Urothelium cell line (cell line): ENCODE data around the gene ASAP3.
"Not testable (repeated sequence)": the region's sequence is repeated elsewhere in the genome, so short reads cannot be mapped to it uniquely, and the experiment has no call there.

Experiments
- DNase-seq: peaks from one replicate; pipeline ENCODE4 v3.0.0; 2011; ENCODE audit warnings: low spot score, mixed read lengths
- FAIRE-seq: peaks from 2 replicates; lab custom pipeline; 2011; peaks lifted over from hg19 to GRCh38; lab: Jason Lieb, UNC

ASAP3 gene

DNA sequence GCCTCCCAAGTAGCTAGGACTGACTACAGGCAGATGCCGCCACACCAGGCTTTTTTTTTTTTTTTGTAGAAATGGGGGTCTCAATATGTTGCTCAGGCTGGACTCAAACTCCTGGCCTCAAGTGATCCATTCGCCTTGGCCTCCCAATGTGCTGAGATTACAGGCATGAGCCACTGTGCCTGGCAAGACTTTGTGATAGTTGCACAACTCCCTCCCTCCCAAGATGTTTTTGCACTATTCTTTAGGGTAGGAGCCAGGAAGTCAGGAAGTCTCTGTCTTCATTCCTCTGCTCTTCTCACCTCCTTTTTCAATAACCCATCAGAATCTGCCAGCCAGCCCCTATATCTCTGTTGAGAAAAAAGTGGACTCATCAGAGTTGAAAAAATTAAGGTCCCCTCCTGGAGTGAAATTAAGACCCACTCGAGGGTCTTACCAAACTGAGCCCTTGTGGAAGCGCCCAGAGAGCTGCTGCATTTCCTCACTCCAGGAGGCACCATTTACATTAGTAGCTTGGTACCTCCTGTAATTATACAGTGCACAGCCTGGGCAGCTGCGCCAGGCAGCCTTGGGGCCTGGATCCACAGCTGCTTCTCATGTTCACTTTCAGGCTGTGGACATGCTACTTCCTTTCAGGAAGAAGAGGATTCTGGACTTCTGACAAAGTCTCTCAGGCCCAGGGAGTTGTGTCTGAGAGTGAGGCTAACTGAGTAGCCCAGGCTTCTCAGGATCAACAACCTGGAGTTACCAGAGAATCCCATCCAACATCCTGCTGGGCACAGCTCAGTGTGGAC is 83.5 kb downstream of the ASAP3 start:
- DNase-seq (no peak), FAIRE-seq (no peak)

- FAIRE-seq = no peak
- DNase-seq = no peak
These were observed 84.8 kb downstream of the ASAP3 start for GRCh38 chr1:23399229-23399628.

GRCh38 chr1:23397908-23398307 is 86.1 kb downstream of the ASAP3 start:
- DNase-seq = no peak
- FAIRE-seq = no peak

DNA sequence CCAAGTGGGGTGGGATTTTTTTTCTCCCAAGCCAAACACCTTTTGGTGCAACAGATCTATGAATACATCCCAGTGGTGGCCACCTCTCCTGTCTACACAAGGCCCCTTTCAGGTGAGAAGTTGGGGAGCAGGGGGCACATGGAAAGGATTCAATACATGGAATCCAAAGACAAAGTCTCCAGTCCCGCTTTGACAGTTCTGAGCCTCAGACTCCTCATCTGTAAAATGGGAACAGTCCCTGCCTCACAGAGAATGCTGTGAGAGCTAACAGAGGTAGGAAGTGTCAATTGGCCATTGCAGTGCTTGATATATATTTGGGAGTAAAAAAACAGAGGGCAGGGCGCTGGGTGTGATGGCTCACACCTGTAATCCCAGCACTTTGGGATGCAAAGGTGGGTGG is 87.6 kb downstream of the ASAP3 start:
- no peak for FAIRE-seq
- DNase-seq = no peak

GRCh38 chr1:23395849-23396248 is 88.1 kb downstream of the ASAP3 start:
- no peak for FAIRE-seq
- DNase-seq = no peak

GRCh38 chr1:23395154-23395724 is 88.7 kb downstream of the ASAP3 start:
- DNase-seq = no peak
- no peak for FAIRE-seq

GRCh38 chr1:23394684-23395083 is 89.3 kb downstream of the ASAP3 start:
- FAIRE-seq = no peak

DNA sequence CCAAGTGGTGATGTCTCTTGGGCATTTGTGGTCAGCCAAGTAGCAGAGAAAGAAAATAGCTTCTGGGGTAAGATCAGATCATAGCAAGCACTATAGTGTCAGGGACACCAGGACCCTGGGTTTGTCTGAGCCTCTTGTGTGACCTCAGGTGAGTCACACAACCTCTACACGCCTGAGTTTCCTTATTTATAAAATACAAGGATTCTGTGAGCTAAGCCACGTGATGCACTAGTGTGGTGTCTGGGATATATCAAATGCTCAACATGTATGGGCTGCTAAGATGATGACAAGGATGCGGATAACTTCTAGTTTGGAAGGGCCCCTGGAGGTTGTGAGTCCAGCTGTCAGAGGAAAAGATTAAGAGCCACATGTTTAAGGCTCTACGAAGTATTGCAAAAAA is 89.8 kb downstream of the ASAP3 start:
- DNase-seq (peak; percentile 59), FAIRE-seq (no peak)

More at GRCh38 chr1:23394684-23395083, 89.3 kb downstream of the ASAP3 start:
- DNase-seq = peak; percentile 74

DNA sequence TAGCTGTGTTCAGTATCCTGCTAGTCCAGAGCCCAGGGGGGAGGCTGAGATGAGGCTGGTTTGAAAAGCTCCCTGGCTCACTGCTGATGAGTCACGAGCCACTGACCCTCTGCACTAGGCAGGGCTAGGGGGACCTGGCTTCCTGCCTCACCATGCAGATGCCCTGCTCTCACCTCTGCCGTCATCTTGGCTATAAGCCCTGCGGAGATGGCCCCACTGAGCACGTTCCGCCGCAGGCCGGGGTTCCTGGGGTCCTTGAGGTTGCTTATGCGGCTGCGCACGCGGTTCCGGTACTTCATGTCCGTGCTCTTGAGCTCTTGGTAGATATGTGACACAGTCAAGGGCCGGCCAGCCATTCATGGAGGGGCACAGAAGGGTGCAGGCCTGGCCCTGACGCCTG is 90.3 kb downstream of the ASAP3 start:
- FAIRE-seq (no peak), DNase-seq (peak; percentile 84)

DNA sequence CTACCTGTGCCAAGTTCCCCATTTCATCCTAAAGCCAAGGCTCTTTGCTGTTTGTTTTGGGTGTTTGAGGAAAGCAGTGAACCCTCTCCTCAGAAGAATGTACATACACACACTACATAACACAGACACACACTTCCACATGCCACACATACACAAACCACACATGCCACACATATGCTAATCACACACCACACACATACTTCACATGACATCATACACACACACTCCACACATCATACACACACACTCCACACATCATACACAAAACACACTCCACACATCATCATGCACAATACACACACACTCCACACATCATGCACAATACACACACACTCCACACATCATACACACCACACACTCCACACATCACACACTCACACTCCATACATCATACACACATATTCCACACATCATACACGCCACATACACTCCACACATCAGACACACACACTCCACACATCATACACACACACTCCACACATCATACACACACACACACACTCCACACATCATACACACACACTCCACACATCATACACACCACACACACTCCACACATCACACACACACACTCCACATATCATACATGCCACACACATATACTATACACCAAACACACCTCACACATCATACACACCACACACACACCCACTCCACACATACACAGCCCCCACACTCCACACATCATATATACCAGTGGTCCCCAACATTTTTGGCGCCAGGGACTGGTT is 91.7 kb downstream of the ASAP3 start:
- DNase-seq (no peak), FAIRE-seq (peak; percentile 100)

- FAIRE-seq = no peak
- no peak for DNase-seq
These were observed 94.1 kb downstream of the ASAP3 start for GRCh38 chr1:23389837-23390321.

GRCh38 chr1:23387494-23387893 is 96.5 kb downstream of the ASAP3 start:
- FAIRE-seq (no peak), DNase-seq (no peak)

- no peak for DNase-seq
- no peak for FAIRE-seq
These were observed 98.8 kb downstream of the ASAP3 start for GRCh38 chr1:23385119-23385621.

DNA sequence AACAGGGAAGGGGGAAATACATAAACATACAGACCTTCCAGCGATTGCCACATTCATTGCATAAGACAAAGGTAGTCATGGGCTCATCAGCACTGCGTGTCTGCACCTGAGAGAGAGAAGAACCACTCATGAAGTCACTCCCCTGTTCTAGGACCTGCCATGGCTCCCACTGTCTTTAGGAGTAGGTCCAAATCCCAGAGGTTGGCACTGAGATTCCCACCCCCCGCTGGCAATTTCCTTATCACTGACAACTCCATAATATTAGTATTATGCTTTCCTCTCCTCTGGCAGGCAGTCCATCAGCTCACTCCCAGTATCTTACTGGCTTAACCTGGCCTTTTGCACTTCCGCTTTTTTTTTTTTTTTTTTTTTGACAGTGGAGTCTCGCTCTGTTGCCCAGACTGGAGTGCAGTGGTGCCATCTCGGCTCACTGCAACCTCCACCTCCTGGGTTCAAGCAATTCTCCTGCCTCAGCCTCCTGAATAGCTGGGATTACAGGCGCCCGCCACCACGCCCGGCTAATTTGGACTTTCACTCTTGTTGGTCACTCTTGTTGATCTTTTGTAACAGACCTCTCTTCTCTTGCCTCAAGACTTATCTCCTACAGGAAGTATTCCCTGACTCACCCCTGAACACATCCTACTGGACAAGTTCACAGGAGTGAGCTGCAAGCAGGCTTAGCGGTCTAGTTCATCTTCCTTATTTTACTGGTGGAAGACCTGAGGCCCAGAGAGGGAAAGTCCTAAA is 99.5 kb downstream of the ASAP3 start:
- FAIRE-seq (no peak), DNase-seq (no peak)

DNA sequence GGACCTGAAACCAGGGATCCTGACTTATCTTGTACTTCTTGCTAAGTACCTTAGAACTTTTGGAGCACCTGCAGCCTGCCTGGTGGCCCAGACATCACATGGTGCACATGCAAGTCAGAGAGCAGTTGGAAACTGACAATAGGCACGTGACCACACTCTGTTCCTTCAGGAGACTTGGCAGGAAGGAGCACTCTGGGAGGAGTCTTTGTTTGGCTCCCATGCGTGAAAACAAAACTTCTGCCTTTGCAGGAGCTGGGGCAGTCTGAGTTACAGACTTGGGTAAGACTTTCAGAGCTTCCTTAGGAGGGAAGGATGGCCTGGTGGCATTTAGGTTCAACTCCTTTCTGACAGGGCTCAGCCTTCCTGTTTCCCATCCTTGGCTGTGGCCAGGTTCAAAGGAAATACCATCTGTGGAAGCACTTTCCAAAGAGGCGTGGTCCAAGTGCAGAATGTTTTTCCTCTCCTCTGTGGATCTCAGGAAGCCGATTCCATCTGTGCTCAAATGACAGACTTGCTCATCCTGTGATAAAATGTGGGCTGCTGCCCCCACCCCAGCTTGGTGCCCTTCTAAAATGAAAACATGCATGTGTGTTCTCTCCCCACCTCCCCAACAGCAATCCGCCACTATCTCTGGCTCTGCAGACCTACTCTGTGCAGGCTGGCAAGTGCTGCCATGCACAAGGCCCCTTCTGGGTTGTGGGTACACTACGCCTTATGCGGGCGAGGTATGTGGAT is 100.2 kb downstream of the ASAP3 start:
- DNase-seq (no peak), FAIRE-seq (no peak)

- no peak for FAIRE-seq
- no peak for DNase-seq
These were observed 102.6 kb downstream of the ASAP3 start for GRCh38 chr1:23381233-23381885.

- FAIRE-seq (no peak), DNase-seq (no peak)
These were observed 103.3 kb downstream of the ASAP3 start for GRCh38 chr1:23380719-23381118.

GRCh38 chr1:23380236-23380635 is 103.7 kb downstream of the ASAP3 start:
- not testable (repeated sequence) for DNase-seq, FAIRE-seq
